NCI-H2196 (cell line): ENCODE measurements around the gene SFN.
"Not testable (repeated sequence)": the region's sequence is repeated elsewhere in the genome, so short reads cannot be mapped to it uniquely, and the experiment has no call there.

Experiments used
- DNase-seq: peaks from one replicate; lab custom pipeline; 2025; ENCODE audit not compliant: unreplicated experiment; lab: John Stamatoyannopoulos, UW

SFN gene

DNA sequence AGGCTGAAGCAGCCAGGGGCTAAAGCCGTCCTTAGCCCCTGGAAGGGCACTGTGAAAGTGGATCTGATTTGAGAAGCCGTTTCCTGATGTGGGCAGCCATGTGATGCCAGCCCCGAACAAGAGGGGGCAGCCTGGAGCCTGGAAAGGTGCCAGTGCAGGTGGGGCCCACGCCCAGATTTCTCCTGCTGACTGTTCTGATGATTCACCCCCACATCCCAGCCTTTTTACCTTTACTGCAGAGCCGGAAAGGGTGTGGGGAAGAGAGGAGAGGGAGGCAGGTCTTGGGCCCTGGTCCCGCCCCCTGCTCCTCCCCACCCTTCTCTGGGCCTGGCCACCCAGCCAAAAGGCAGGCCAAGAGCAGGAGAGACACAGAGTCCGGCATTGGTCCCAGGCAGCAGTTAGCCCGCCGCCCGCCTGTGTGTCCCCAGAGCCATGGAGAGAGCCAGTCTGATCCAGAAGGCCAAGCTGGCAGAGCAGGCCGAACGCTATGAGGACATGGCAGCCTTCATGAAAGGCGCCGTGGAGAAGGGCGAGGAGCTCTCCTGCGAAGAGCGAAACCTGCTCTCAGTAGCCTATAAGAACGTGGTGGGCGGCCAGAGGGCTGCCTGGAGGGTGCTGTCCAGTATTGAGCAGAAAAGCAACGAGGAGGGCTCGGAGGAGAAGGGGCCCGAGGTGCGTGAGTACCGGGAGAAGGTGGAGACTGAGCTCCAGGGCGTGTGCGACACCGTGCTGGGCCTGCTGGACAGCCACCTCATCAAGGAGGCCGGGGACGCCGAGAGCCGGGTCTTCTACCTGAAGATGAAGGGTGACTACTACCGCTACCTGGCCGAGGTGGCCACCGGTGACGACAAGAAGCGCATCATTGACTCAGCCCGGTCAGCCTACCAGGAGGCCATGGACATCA, at the start of gene SFN:
TSS of gene SFN (plus strand) at position 369 of the 904 bp plus-strand sequence. CDS start at position 433, 64 bp downstream.
- peak; percentile 95 for DNase-seq

DNA sequence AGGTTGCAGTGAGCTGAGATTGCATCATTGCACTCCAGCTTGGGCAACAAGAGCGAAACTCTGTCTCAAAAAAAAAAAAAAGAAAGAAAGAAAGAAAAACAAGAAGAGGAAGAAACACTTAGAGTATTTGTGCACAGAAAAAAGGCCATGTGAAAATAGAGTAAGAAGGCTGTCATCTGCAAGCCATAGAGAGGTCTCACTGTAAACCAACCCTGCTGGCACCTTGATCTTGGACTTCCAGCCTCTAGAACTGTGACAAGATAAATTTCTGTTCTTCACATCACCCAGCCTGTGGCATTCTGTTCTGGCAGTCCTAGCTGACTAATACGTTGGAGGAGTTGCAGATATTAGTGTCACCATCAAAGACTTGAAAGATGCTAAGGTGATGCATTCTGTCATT, 48.6 kb upstream of the SFN start:
- no peak for DNase-seq

DNA sequence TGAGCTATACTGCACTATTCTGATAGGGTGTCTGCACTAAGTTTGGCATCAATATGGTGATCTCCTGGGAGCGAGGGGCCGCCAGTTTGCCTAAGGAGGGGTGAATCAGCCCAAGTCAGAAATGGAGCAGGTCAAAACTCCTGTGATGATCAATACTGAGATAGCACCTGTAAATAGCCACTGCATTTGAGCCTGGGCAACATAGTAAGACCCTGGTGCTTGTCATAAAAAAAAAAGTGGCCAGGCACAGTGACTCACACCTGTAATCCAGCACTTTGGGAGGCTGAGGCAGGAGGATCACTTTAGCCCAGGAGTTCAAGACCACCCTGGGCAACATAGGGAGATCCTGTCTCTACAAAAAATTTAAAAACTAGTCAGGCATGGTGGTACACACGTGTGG, 48.1 kb upstream of the SFN start:
- DNase-seq = no peak

DNA sequence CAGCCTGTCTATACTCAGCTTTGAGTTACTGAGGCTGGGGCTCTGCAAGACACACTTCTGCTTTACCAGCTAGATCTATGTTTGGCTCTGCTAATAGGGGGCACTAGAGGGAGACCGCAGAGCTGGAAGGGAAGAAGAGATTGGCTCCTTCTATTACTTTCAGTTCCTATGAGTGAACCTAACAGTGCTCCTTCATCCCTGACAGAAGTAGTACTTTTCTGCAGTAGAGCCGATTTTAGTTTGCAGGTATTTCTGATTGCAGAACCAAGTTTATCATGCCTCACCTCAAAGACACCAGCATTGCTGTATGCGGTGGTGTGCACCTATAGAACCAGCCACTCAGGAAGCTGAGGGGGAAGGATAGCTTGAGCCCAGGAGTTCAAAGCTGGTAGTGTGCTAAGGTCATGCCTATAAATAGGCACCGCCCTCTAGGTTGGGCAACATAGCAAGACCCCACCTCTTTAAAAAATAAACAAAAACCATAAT, 42.1 kb upstream of the SFN start:
- no peak for DNase-seq

DNA sequence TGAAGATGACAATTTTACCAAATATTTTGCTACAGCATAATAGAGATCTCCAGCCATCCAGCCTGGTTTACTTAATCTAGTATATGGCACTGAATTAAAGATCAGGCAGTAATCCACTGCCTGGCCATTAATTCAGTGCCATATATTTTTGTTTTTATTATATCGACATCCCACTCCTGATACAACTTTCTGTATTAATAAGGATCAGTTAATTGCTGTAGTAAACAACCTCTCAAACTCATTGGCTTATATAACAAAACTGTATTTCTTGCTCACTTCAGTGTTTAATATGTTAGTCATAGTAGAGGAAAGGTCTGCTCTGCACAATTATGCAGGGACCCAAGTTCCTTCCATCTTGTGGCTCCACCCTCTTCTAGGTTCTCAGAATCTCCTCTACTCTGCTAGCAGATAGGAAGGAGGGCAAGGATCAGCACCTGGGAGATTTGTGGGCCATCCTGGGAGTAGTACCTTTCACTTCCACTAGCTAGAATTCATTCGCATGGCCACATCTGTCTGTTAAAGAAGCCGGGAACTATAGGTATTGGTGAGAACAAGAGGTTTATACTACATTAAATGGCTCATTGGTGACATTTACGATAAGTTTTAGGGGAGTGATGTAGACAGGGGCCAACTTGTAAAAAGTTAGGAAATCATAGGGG, 40.1 kb upstream of the SFN start:
- DNase-seq = no peak

DNA sequence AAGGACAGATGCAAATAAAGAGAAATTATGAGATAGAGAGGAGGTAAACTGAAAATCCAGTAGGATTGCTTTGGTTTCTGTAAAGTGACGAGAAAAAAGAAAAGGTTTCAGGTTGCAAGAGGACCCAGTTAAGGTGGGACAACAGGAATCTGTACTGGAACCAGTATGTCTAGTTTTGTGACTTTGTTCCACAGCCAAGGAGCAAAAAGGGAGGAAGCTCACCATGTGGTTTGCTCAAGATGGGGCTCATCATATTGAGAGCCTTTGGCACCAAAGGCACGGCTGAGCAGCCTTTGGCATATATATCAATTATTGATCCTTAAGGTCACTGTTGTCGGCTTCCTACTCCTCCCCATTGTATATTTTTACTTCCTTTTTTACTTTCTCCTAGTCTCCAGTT, 38.2 kb upstream of the SFN start:
- no peak for DNase-seq

DNA sequence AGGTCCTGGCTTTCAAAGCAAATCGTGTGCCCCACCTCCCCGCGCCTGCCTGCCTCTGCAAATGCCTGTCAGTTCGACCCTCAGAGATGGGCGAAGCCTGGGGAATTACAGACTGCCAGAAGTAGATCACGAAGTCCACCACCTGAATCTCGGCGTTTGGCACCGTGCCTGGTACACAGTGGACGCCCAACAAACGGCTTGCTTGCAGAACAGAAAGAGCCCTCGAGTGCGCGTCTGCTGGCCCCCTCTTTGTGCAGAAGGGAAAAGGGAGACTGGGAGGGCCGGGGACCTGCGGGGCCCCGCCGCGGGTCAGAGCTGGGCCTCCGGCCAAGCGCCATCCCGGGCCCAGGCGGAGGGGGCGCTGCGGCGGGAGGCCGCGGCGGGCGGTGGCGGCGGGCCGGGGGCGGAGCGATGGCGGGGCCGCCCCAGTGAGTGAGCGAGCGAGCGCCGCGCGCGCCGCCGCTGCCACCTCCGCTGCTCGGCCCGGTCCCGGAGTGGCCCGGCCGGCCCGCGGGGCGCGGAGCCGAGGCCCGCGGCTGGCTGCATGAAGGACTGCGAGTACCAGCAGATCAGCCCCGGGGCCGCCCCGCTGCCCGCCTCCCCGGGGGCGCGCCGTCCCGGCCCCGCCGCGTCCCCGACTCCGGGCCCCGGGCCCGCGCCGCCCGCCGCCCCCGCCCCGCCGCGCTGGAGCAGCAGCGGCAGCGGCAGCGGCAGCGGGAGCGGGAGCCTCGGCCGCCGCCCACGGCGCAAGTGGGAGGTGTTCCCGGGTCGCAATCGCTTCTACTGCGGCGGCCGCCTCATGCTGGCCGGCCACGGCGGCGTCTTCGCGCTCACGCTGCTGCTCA, 36.5 kb upstream of the SFN start, which contains the start of gene ZDHHC18:
TSS of gene ZDHHC18 (plus strand) at position 428 of the 845 bp plus-strand sequence. CDS start at position 545, 117 bp downstream.
- peak; percentile 81 for DNase-seq

DNA sequence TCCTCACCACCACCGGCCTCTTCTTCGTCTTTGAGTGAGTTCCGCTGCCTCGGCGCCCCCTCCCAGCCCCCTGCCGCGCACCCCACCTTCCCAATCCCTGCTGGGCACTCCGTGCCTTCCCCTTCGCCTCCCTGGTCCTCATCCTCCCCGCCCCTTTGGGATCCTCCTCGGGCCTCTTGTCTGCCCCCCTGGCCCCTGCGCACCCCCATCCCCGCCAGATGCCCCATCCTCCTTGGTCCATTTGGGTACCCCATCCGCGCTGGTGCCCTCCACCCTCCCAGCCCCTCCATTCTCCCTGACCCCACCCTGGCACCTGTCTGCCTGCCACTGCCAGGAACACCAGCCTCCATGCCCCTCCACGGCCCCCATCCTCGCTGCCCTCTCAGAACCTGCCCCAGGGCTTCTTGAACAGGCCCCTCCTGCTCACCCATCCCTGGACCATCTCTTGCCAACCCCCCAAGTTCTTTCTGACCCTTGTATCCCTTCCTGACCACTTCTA, 35.8 kb upstream of the SFN start:
- DNase-seq = no peak

DNA sequence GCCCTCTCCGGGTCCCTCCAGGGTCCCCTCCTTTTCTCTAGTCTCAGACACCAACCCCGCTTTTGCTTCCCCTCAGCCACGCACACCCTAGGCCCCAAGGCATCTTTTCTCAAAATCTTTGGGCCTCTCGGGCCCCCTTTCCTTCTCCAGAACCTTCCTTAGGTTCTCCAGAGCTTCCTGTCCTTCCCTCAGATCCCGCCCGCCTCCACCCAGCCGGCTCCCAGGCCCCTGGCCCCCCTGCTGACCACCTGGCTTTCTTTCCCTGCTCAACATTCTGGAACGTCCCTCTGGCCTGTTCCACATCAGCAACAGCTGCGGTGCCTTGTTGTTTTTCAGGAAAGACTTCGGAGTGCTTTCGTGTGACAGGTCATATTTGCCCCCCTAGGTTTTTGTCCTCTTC, 35.3 kb upstream of the SFN start:
- DNase-seq = no peak

DNA sequence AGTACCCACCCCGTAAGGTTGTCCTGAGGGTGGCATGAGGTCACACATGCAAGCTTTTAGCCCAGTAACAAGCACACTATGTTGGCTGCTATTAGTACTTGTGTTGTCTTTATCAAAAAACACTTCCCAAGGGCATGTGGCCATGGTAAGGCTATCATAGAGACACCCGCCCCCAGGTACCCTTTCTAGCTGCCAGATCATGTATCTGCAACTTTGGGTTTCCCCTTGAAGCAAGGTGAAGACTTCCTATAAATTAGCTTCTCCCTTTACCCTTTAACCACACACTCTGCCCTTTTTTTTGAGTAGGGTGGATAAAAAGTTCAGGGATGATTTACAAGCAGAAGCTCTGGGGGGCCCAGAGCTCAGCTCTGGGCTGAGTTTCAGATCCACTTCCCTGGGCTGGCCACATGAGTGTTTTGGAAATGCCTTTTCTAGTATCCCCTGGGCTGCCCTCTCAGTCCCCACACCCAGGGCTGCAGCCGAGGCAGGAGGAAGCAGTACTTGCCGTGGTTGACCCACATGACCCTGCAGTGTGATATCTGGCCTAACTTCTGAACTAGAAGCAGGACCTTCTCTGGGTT, 34.4 kb upstream of the SFN start:
- no peak for DNase-seq

DNA sequence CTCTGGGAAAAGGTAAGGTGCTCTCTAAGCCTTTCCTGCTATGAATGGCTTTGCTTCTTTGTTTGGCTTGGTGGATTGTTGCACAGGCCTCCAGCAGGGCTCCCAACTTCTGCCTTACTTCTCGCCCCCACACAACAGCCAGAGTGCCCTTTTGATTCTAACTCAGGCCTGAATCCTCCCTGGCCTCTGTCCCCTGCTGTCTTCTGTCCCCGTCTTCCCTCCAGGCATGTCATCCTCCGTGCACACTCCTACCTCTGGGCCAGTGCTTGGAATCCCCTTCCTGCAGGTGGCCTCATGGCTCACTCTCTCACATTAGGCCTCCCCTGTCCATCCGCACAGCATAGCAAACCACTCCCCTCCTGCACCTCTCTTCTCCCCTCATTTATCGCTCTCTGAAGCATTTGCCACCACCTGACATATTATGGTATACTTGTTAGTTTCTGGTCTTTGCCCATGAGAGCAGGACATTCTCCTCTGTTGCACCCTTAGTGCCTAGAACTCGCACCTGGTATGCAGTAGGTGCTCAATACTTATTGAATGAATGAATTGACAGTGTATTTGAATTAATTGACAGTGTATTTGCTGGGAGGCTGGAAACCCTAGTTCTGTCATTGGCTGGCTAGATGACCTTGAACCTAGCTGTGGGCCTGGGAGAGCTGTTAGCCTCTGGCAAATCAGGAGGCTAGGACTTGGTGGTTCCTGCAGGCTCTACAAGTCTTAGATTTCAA, 33.6 kb upstream of the SFN start:
- no peak for DNase-seq

DNA sequence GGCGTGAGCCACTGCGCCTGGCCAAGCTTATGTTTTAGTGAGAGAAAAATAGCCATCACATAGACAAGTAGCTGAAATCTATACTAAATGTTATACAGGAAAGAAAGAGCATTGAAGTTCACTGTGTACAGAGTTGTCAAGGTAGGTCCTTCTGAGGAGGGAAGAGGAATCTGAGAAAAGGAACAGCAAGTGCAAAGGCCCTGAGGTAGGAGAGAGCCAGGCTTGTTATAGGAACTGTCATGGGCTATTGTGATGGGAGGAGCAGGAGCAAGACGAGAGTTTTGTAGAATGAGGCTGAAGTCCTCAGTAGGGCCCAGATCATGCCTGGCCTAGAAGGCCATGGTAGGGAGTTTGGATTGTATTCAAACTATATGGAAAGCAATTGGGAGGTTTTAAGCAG, 31.9 kb upstream of the SFN start:
- DNase-seq = no peak

DNA sequence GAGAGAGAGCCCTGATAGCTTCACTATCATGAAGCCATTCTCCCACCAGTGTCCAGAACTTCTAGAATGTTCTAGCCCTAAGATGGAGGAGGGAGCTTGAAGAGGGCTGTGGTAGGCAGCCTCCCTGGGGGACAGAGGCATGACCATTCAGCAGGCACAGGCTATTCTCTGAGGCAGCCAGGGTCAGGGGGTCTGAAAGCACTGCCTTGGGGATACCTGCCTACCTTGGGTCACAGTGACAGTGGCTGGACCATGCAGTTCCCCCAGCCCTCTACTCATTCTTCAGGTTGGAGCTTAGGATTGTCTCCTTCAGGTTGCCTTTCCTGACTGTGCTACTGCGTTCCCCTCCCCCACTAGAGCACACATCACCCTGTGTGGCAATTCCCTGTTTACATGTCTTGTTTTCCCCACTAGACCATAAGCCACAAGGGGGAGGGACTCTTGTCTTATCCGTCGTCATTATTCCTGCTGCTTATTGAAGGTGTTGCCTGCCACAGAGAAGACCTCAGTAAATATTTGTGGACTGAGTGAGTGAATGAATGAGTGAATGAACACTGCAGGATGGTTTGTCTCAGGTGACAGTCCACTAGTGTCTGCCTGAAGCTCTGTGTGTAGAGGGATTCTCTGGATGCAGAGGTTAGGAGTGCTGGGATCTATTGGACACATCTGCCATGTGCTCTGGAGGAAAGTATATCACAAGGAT, 31.3 kb upstream of the SFN start:
- DNase-seq = no peak

DNA sequence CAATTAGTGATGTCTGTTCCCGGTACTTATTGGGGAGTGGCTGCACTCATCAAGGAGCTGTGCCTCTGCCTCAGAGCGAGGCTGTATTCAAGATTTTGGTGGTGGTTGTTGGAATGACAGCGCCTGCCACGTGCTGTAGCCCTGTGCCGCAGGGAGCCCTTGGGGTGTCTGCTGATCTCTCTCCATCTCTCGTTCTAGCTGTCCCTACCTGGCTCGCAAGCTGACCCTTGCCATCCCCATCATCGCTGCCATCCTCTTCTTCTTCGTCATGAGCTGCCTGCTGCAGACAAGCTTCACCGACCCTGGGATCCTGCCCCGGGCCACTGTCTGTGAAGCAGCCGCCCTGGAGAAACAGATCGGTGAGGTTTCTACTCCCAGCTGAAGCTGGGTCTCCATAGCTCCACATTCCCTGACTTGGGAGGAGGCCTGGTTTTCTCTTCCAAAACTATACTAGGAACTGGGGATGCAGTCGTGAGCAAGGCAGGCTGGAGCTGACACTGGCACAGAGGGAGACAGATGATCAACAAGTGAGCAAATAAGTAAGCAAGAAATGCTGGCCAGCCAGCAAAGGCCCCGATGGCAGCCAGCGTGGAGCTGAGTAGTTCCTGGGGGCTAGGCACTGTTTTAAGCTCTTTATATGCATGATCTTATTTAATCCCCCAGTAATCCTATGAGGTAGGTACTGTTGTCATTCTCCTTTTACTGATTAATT, 30.5 kb upstream of the SFN start:
- no peak for DNase-seq

DNA sequence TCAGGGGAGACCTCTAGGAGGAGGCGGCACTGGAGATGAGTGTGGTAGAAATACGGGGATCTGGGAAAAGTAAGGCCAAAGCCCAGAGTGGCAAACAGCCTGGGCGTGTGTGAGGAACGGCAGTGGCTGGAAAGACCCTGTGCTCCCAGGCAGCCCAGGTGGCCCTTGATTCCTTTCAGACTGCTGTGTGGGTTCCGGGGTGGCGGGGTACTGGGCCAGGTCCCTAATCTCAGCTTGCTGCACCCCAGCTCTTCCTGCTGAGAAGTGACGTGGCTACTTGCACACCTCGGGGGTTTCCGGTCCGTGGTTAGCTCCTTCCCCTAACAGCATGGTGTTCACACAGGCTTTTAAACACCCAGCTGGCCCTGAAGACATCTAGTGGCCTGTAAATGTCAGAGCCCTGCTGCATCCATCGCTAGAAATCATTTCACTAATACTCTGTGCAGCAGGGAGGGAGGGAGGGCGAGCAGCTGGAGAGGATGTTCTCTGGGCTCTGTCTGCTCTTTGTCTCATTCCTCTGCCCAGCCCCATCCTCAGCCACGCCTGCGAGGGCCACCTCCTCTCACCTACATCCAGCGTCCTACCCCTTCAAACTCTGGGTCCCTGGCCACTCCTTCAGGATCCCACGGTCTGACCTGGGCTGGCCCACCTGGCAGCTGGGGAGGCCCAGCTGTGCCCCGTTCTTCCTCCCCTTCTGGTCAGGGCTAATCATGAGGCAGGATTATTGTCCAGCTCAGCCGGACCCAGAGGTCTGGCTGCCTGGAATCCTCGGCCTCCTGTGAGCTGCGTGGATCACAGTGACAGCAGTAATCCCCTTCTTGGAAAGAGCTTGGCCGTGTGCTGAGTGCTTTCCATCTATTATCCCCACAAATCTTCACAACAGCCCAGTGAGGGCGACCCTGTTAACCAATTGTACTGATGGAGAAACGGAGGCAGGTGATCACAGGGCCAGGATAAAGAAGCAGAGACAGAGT, 29.2 kb upstream of the SFN start:
- DNase-seq = no peak

DNA sequence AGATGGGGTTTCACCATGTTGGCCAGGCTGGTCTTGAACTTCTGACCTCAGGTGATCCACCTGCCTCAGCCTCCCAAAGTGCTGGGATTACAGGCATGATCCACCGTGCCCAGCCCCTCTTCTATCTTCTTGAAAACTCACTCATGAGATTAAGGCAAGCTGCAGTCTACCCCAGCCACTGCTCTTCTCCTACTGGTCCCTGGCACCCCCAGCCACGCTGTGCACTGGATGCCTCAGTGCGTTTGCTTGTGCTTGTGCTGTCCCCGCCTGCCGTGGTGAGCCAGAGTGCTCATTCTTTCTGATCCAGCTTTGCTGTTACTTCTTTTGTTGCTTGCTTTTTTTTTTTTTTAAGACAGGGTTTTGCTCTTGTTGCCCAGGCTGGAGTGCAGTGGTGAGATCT, 25.3 kb upstream of the SFN start:
- not testable (repeated sequence) for DNase-seq

DNA sequence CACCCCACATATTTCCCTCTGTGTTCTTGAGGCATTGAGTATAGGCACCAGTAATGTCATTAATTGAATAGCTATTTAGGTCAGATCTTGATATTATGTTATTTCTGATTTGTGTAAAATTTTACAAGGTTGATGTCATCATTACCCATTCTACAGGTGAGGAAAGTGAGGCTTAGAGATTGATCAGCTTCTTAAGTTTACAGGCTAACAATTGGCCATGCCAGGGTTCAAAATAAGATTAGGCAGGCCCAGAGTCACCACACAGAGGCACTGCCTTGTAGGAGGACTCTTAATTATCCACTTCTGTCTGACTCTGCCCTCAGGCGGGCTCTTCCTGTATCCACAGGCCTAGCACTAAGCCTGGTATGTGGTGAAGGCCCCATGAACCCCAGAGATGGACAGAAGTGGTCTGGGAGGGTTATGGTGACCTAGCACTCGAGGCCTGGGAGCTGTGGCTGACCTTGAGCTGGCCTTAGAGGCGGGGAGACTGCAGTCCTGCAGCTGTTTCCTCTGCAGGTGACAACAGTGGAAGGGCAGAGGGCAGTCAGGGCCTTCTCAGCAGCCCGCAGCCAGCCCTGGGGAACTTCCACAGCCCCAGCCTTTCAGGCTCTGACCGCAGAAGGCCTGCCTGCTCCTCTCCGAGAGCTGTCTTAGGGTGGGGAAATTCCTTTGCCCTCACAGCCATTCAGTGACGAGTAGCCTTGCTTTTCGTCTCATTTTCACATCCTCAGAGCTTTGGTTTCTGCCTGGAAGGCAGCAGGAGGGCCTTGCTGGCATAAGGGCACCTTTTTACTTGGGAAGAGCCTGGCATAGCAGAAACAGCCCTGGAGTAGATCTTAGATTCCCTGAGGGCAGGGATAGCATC, 24.2 kb upstream of the SFN start:
- no peak for DNase-seq
